Cardiac muscle cell (in vitro differentiated cells and primary cell): Measurements from ENCODE around the gene TMTC1. TPM values are rescaled to one million over a fixed set of nuclear protein-coding genes. Genes with fewer than 3 reads are reported as not detected.

ENCODE experiments used
- DNase-seq, 2 donors: peaks; one replicate each; pipeline versions ENCODE4 v3.0.0 to v3.0.0-alpha.2; 2010 to 2017; ENCODE audit warnings: low read depth in 1 of 2, low spot score in 1 of 2
- H3K27ac ChIP-seq: fragments of 200-600 bp; sonication (generic); 2 replicates; pipeline ENCODE4 v1.5.1; 2016
- H3K27me3 ChIP-seq: fragments of 200-600 bp; sonication (generic); 2 replicates; pipeline ENCODE4 v1.6.0; 2016; ENCODE audit warnings: control low read depth
- H3K36me3 ChIP-seq: fragments of 200-600 bp; sonication (generic); 2 replicates; pipeline ENCODE4 v1.5.1; 2016; ENCODE audit warnings: control low read depth
- H3K4me1 ChIP-seq: fragments of 200-600 bp; sonication (generic); 2 replicates; pipeline ENCODE4 v1.8.1; 2017; ENCODE audit warnings: low read depth, mild to moderate bottlenecking, mixed run types
- H3K4me3 ChIP-seq: fragments of 200-600 bp; sonication (generic); 2 replicates; pipeline ENCODE4 v1.5.1; 2016; ENCODE audit warnings: mild to moderate bottlenecking
- H3K9me3 ChIP-seq: fragments of 200-600 bp; sonication (generic); 2 replicates; pipeline ENCODE4 v1.5.1; 2017; ENCODE audit warnings: low read depth, mild to moderate bottlenecking, control low read depth
- CTCF ChIP-seq: IDR thresholded peaks from 2 replicates; pipeline ENCODE4 v1.5.1; 2012; ENCODE audit warnings: low read depth, mild to moderate bottlenecking, low read length
- polyA plus RNA-seq: library from polyadenylated mRNA; unstranded; fragments of >200 nt; fragmentation: Nextera tagmentation; extraction: Ambion mirVana; gene quantifications from 2 replicates; pipeline ENCODE4 v1.2.1, GENCODE V29; 2016
- total RNA-seq: library from RNA; depleted of rRNA; stranded (reverse); fragments of >200 nt; gene quantifications from 2 replicates; pipeline ENCODE4 v1.2.3, GENCODE V29; 2016

Gene TMTC1
- total and polyA plus RNA-seq, 2 experiments from 2014 or later, result 16.0 to 25.3 TPM

GRCh38 chr12:29545102-29545467, 238.7 kb downstream of the TMTC1 start:
- Histone ChIP-seq H3K4me3 (no peak overlapping the region), H3K27me3 (no peaks in the 10 kb centered on the region), H3K27ac (no peak overlapping the region), H3K36me3 (no peaks in the 10 kb centered on the region), H3K4me1 (no peaks in the 10 kb centered on the region), H3K9me3 (no peaks in the 10 kb centered on the region)
- TF ChIP-seq CTCF, result no peak
- no peak for DNase-seq

- DNase-seq, result no peak
These were observed 239.2 kb downstream of the TMTC1 start for GRCh38 chr12:29544428-29545101.

GRCh38 chr12:29543036-29543435, 240.7 kb downstream of the TMTC1 start:
- DNase-seq, result no peak
- H3K4me3 ChIP-seq, result no peak overlapping the region
- no peaks in the 10 kb centered on the region for H3K27me3 ChIP-seq
- H3K27ac ChIP-seq, result no peak overlapping the region
- no peak for TF ChIP-seq CTCF
- H3K9me3 ChIP-seq, result no peaks in the 10 kb centered on the region
- H3K36me3 ChIP-seq, result no peaks in the 10 kb centered on the region
- H3K4me1 ChIP-seq, result no peaks in the 10 kb centered on the region

More at GRCh38 chr12:29544428-29545101, 239.2 kb downstream of the TMTC1 start:
- no peaks in the 10 kb centered on the region for H3K9me3 ChIP-seq
- no peaks in the 10 kb centered on the region for H3K4me1 ChIP-seq
- H3K27ac ChIP-seq, result no peak overlapping the region
- no peak overlapping the region for H3K4me3 ChIP-seq
- TF ChIP-seq CTCF, result no peak
- no peaks in the 10 kb centered on the region for H3K27me3 ChIP-seq
- H3K36me3 ChIP-seq, result no peaks in the 10 kb centered on the region

- TF ChIP-seq CTCF, result no peak
- DNase-seq, result no peak
These were observed 246.4 kb downstream of the TMTC1 start for GRCh38 chr12:29537298-29537697.

GRCh38 chr12:29534935-29535334, 248.8 kb downstream of the TMTC1 start:
- H3K27ac ChIP-seq, result no peak overlapping the region
- no peak for TF ChIP-seq CTCF
- H3K4me1 ChIP-seq, result no peaks in the 10 kb centered on the region
- no peaks in the 10 kb centered on the region for H3K9me3 ChIP-seq
- no peaks in the 10 kb centered on the region for H3K36me3 ChIP-seq
- no peaks in the 10 kb centered on the region for H3K27me3 ChIP-seq
- DNase-seq, result peak; percentile 11 to 71
- no peak overlapping the region for H3K4me3 ChIP-seq

More at GRCh38 chr12:29537298-29537697, 246.4 kb downstream of the TMTC1 start:
- no peak overlapping the region for H3K27ac ChIP-seq
- no peaks in the 10 kb centered on the region for H3K27me3 ChIP-seq
- H3K36me3 ChIP-seq, result no peaks in the 10 kb centered on the region
- no peaks in the 10 kb centered on the region for H3K4me1 ChIP-seq
- no peak overlapping the region for H3K4me3 ChIP-seq
- H3K9me3 ChIP-seq, result no peaks in the 10 kb centered on the region
